Testis (tissue), 3 donors: ENCODE measurements around the gene INPP5B. TPM values are rescaled to one million over a fixed set of nuclear protein-coding genes. Genes with fewer than 3 reads are reported as not detected.

Experiments
- DNase-seq: peaks from one replicate; pipeline ENCODE4 v3.0.0-alpha.2; 2019
- H3K27ac ChIP-seq, 2 donors: fragments of 200-600 bp; sonication (generic); one replicate each; pipeline ENCODE4 v1.5.1; 2019
- H3K27me3 ChIP-seq: fragments of 200-600 bp; sonication (generic); one replicate; pipeline ENCODE4 v1.5.1; 2019
- H3K36me3 ChIP-seq: fragments of 200-600 bp; sonication (generic); one replicate; pipeline ENCODE4 v1.5.1; 2017; ENCODE audit warnings: low read depth; ENCODE audit errors: missing control alignments
- H3K4me1 ChIP-seq: fragments of 200-600 bp; sonication (generic); one replicate; pipeline ENCODE4 v1.5.1; 2019
- H3K4me3 ChIP-seq, 2 donors: fragments of 200-600 bp; sonication (generic); one replicate each; pipeline ENCODE4 v1.5.1; 2017 to 2019
- H3K9me3 ChIP-seq: fragments of 200-600 bp; sonication (generic); one replicate; pipeline ENCODE4 v1.5.1; 2017
- CTCF ChIP-seq, 3 experiments: fragments of 450-650 bp in 2 of 3; fragments of 200-600 bp in 1 of 3; sonication (generic) in 1 of 3; IDR thresholded peaks; one replicate each; pipeline ENCODE4 v1.5.1; 2016 to 2019; ENCODE audit warnings: antibody characterized with exemption in 3 of 3, mild to moderate bottlenecking in 2 of 3, moderate library complexity in 1 of 3
- POLR2A ChIP-seq: fragments of 450-650 bp; IDR thresholded peaks from one replicate; pipeline ENCODE4 v1.6.1; 2017; ENCODE audit warnings: antibody characterized with exemption, mild to moderate bottlenecking, moderate library complexity
- WGBS, 2 donors: methylation state at CpG; one replicate each; pipeline ENCODE4 v1.1.5; 2018; 5-methylcytosine and 5-hydroxymethylcytosine counted together
- intact Hi-C: fragments of 100-400 bp; cut with DNase I; formaldehyde crosslinking; loops from one replicate; pipeline ENCODE4 v1.15.1; 2023; ENCODE audit warnings: low total_unique reads
- polyA plus RNA-seq: library from polyadenylated mRNA; stranded (reverse); fragments of 350-450 nt; fragmentation: Illumina TruSeq; extraction: RNeasy Lipid Tissue Mini Kit (QIAGEN cat#74804); gene quantifications from one replicate; pipeline ENCODE4 v1.2.3, GENCODE V29; 2014; ENCODE audit warnings: low read depth, low replicate concordance; ENCODE audit not compliant: insufficient read depth
- total RNA-seq, 2 donors: library from RNA; depleted of rRNA; stranded (reverse); fragments of >200 nt; gene quantifications; one replicate each; pipeline ENCODE4 v1.2.3, GENCODE V29; 2016

Gene INPP5B
- total and polyA plus RNA-seq, 3 donors from 2014 or later: 15.3 to 31.6 (median 24.1) TPM

- DNase-seq: no peak
- 87 to 90% methylated on average over 3 of the region's 3 CpGs for WGBS, 2 donors
Measured at GRCh38 chr1:37952738-37953137, 5.9 kb upstream of the INPP5B start.

DNA sequence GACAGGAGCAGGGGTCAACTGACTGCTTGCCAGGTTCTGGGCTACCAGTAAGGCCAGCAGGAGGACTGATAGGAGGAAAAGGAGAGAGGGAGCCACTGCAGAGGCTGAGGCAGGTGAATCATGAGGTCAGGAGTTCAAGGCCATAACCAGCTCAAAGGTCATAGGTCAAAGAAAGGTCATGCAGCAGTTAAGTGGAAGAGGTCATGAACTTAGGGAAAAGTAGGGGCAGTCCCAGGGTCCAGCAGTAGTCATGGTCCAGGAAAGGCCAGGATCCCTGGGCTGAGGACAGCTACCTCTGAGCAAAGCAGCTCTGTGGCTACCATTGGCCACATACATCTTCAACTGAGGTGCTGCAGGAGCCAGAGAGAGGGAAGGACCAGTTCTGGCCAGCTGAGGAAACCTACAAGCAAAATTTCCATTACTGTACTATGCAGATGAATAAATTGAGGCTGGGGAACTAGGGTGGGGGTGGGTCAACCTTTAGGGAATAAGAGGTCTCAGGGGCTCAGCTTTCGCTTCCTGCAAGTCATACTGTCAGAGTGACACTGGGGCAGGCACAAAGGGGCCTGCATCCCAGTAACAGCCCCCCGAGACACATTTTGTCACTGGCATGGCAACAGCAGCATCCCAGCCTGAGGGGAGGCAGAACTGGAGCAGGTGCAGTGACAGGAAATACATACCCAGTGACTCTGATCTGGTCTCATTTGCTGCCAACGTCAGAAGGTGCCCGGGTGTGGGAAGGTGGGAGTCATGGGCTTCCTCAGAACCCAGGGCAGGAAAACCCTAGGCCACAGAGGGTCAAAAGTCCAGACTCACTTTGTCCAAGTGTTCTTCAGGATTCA, 5.2 kb upstream of the INPP5B start:
- H3K27me3 ChIP-seq: no peaks in the 10 kb centered on the region
- no peak overlapping the region for H3K27ac ChIP-seq
- no peaks in the 10 kb centered on the region for H3K4me1 ChIP-seq
- H3K9me3 ChIP-seq: no peaks in the 10 kb centered on the region
- TF ChIP-seq CTCF (IDR thresholded peaks at IDR 0.05): no peak
- TF ChIP-seq POLR2A: no peak
- intact Hi-C loops: no loop called here
- no peak for DNase-seq
- H3K36me3 ChIP-seq: no peaks in the 10 kb centered on the region
- 77 to 90% methylated on average over 3 to 4 of the region's 4 CpGs for WGBS, 2 donors
- no peak overlapping the region for H3K4me3 ChIP-seq

More at GRCh38 chr1:37952738-37953137, 5.9 kb upstream of the INPP5B start:
- no peak overlapping the region for H3K4me3 ChIP-seq
- H3K4me1 ChIP-seq: no peaks in the 10 kb centered on the region
- intact Hi-C loops: no loop called here
- no peaks in the 10 kb centered on the region for H3K27me3 ChIP-seq
- TF ChIP-seq POLR2A (no peak), CTCF (IDR thresholded peaks at IDR 0.05) (no peak)
- H3K9me3 ChIP-seq: no peaks in the 10 kb centered on the region
- H3K27ac ChIP-seq: no peak overlapping the region
- H3K36me3 ChIP-seq: no peaks in the 10 kb centered on the region

GRCh38 chr1:37951041-37951782, 4.4 kb upstream of the INPP5B start:
- Histone ChIP-seq H3K27me3 (no peaks in the 10 kb centered on the region), H3K27ac (no peak overlapping the region), H3K36me3 (no peaks in the 10 kb centered on the region), H3K9me3 (no peaks in the 10 kb centered on the region), H3K4me3 (no peak overlapping the region), H3K4me1 (no peaks in the 10 kb centered on the region)
- intact Hi-C loops: no loop called here
- TF ChIP-seq POLR2A: no peak
- no peak for TF ChIP-seq CTCF (IDR thresholded peaks at IDR 0.05)
- DNase-seq: no peak
- 73 to 91% methylated on average over 11 of the region's 11 CpGs for WGBS, 2 donors

DNA sequence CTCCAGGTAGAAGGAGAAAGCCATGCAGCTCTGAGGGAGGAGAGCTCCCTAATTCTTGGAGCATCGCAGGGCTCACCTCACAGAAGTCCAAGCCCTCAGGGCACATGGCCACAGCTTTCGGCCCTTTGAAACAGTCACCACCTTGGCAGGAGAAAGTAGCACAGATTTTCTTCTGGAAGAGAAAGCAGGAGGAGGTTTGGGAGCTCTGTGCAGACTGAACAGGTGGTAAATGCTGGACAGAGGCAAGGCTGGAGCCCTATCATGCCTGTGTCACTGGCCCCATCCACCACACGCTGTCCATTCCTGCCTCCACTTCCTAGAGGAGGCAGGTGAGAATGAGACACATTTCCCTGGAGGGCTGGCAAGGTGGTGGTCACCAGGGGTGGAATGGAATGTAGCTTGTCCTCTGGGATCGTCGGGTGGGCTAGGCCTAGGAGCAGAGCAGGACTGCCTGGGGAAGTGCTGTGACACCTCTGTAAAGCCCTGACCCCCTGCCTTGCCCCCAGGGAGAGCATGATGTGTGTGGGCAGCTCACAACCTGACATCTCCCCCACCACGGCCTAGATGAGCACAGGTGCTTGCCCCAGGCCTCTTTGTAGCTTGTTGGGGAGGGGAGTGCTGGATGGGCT, 2.8 kb upstream of the INPP5B start:
- no peaks in the 10 kb centered on the region for H3K4me1 ChIP-seq
- no peak overlapping the region for H3K27ac ChIP-seq
- H3K36me3 ChIP-seq: no peaks in the 10 kb centered on the region
- no peaks in the 10 kb centered on the region for H3K9me3 ChIP-seq
- intact Hi-C loops: no loop called here
- no peak for TF ChIP-seq CTCF (IDR thresholded peaks at IDR 0.05)
- TF ChIP-seq POLR2A: no peak
- WGBS, 2 donors: 60 to 66% methylated on average over 6 of the region's 6 CpGs
- no peaks in the 10 kb centered on the region for H3K27me3 ChIP-seq
- no peak overlapping the region for H3K4me3 ChIP-seq
- no peak for DNase-seq
